ENCODE measurements around the gene ESR2.

ESR2 gene

GRCh38 chr14:64244279-64244678 is 49.9 kb downstream of the ESR2 start:
- Histone ChIP-seq H3K4me2 (no peak overlapping the region), H2AFZ (ENCODE audit: low read depth) (no peak overlapping the region), H3K79me2 (ENCODE audit: insufficient read depth, low read depth) (no peaks in the 10 kb centered on the region), H4K20me1 (ENCODE audit: insufficient read depth) (no peaks in the 10 kb centered on the region), H3K4me3 (IDR thresholded peaks at IDR 0.05; ENCODE audit: insufficient read depth, low read depth, low read length) (no peak overlapping the region), H3K36me3 (ENCODE audit: insufficient read depth) (no peaks in the 10 kb centered on the region), H3K9ac (no peak overlapping the region), H3K27me3 (ENCODE audit: insufficient read depth, low read depth) (no peaks in the 10 kb centered on the region), H3K27ac (no peak overlapping the region), H3K4me1 (ENCODE audit: low read depth, poor library complexity, severe bottlenecking) (no peaks in the 10 kb centered on the region)
- no peak for TF ChIP-seq CTCF (conservative IDR thresholded peaks at IDR 0.05; ENCODE audit: low read depth, low read length)

GRCh38 chr14:64238631-64239030 is 55.5 kb downstream of the ESR2 start:
- no peaks in the 10 kb centered on the region for H4K20me1 ChIP-seq (ENCODE audit: insufficient read depth)
- no peak overlapping the region for H3K4me3 ChIP-seq (IDR thresholded peaks at IDR 0.05; ENCODE audit: insufficient read depth, low read depth, low read length)
- no peak overlapping the region for H3K27ac ChIP-seq
- H3K4me2 ChIP-seq = no peak overlapping the region
- TF ChIP-seq CTCF (conservative IDR thresholded peaks at IDR 0.05; ENCODE audit: low read depth, low read length) = no peak
- H3K79me2 ChIP-seq (ENCODE audit: insufficient read depth, low read depth) = no peaks in the 10 kb centered on the region
- no peak overlapping the region for H3K9ac ChIP-seq
- no peaks in the 10 kb centered on the region for H3K27me3 ChIP-seq (ENCODE audit: insufficient read depth, low read depth)
- H2AFZ ChIP-seq (ENCODE audit: low read depth) = no peak overlapping the region
- no peaks in the 10 kb centered on the region for H3K4me1 ChIP-seq (ENCODE audit: low read depth, poor library complexity, severe bottlenecking)
- no peaks in the 10 kb centered on the region for H3K36me3 ChIP-seq (ENCODE audit: insufficient read depth)

GRCh38 chr14:64238049-64238448 is 56.1 kb downstream of the ESR2 start:
- Histone ChIP-seq H3K9ac (no peak overlapping the region), H2AFZ (ENCODE audit: low read depth) (no peak overlapping the region), H3K79me2 (ENCODE audit: insufficient read depth, low read depth) (no peaks in the 10 kb centered on the region), H3K4me3 (IDR thresholded peaks at IDR 0.05; ENCODE audit: insufficient read depth, low read depth, low read length) (no peak overlapping the region), H4K20me1 (ENCODE audit: insufficient read depth) (no peaks in the 10 kb centered on the region), H3K36me3 (ENCODE audit: insufficient read depth) (no peaks in the 10 kb centered on the region), H3K27me3 (ENCODE audit: insufficient read depth, low read depth) (no peaks in the 10 kb centered on the region), H3K27ac (no peak overlapping the region), H3K4me2 (no peak overlapping the region), H3K4me1 (ENCODE audit: low read depth, poor library complexity, severe bottlenecking) (no peaks in the 10 kb centered on the region)
- no peak for TF ChIP-seq CTCF (conservative IDR thresholded peaks at IDR 0.05; ENCODE audit: low read depth, low read length)

GRCh38 chr14:64235652-64236640 is 58.2 kb downstream of the ESR2 start:
- TF ChIP-seq CTCF (conservative IDR thresholded peaks at IDR 0.05; ENCODE audit: low read depth, low read length) = no peak
- no peak overlapping the region for H3K4me3 ChIP-seq (IDR thresholded peaks at IDR 0.05; ENCODE audit: insufficient read depth, low read depth, low read length)
- peak overlapping the region; percentile 25; the same call in 1 of the 2 replicates for H3K4me2 ChIP-seq
- H3K36me3 ChIP-seq (ENCODE audit: insufficient read depth) = no peaks in the 10 kb centered on the region
- H3K79me2 ChIP-seq (ENCODE audit: insufficient read depth, low read depth) = no peaks in the 10 kb centered on the region
- no peaks in the 10 kb centered on the region for H3K27me3 ChIP-seq (ENCODE audit: insufficient read depth, low read depth)
- no peak overlapping the region for H2AFZ ChIP-seq (ENCODE audit: low read depth)
- H3K27ac ChIP-seq = no peak overlapping the region
- H4K20me1 ChIP-seq (ENCODE audit: insufficient read depth) = no peaks in the 10 kb centered on the region
- no peak overlapping the region for H3K9ac ChIP-seq
- H3K4me1 ChIP-seq (ENCODE audit: low read depth, poor library complexity, severe bottlenecking) = no peaks in the 10 kb centered on the region
